Activated CD8-positive, alpha-beta memory T cell treated with anti-CD3 and anti-CD28 coated beads for 1 hour (primary cell): Measurements from ENCODE around the gene DNASE1L3.

Experiments
- DNase-seq, 2 donors: peaks; one replicate each; pipeline ENCODE4 v3.0.0-alpha.2; 2020; ENCODE audit warnings: low read depth in 1 of 2; ENCODE audit errors: extremely low read depth in 1 of 2

The DNASE1L3 gene

GRCh38 chr3:58180099-58180880 lies 30.5 kb downstream of the DNASE1L3 start:
- DNase-seq: no peak

- DNase-seq: no peak
These were observed 31.3 kb downstream of the DNASE1L3 start for GRCh38 chr3:58179235-58180098.

- no peak for DNase-seq
These were observed 32.1 kb downstream of the DNASE1L3 start for GRCh38 chr3:58178528-58179234.

DNA sequence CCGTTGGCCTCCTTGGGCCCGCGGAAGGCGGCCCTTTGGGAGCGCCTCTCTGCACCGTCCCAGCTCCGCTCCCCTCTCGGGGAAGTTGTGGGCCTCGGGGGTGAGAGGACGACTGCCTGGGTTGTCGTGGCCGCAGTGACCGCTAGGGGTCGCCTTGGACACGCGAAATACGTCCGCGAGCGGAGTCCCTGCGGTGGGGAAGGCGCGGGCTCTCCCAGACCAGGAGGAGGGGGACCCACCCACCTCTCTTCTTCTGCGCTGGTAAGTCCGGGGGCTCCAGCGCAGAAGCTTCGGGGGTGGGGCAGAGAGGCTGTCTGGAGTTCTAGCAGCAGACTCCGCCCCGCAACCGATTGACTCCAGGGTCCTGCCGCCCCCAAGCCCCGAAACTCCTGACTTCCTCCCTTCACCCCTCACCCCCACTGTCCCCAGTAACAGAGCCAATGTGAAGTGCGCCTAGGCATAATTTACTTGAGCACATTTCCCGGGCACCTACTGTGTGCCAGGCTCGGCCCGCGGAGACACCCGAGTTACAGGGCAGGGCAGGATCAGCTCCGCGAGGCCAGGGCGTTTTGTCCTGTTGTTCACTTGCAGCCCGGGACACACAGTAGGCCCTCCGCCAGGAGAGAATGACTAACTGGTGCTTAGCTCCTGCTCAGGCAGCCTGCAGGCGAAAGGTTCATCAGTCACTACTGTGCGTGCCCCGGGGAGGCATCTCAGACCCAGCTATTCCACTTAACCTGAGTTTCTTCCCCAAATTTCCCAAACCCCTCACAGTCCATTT lies 32.8 kb downstream of the DNASE1L3 start:
- DNase-seq: peak; percentile 74 to 85

GRCh38 chr3:58176827-58177489 lies 33.8 kb downstream of the DNASE1L3 start:
- no peak for DNase-seq

- DNase-seq: no peak
These were observed 34.6 kb downstream of the DNASE1L3 start for GRCh38 chr3:58176185-58176530.

DNA sequence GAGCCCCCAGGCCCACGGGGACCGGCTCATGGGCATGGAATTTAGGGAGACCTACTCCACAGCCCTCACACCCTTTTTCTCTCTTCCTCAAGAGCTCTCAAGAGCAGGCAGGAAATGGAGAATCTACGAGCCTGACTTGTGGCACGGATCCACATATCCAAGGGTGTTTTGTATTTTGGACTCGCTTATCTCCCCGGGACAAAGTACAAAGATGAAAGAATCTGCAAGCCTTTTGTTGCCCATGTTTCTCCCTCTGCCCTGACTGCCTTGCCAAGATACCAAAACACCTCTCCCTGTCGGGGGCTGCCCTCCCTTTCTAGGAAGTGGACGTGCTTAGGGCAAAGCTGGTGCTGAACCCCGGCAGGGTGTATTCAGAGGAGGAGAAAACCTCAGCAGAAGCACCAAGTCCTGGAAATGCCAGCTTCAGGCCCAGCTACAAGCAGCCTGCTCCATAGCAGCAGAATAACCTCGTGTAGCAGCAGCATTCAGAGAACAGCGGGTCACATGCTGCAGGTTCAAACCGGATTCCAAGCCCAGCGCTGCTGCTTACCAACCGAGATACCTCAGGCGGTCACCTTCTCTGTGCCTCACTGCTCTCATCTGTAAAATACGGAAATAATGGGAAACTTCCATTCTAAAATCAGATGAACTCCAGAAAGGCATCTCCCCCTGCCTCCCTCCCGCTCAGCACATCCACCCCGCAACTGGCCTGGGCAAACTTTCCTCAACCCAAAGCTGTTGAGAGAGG lies 35.2 kb downstream of the DNASE1L3 start:
- DNase-seq: no peak

DNA sequence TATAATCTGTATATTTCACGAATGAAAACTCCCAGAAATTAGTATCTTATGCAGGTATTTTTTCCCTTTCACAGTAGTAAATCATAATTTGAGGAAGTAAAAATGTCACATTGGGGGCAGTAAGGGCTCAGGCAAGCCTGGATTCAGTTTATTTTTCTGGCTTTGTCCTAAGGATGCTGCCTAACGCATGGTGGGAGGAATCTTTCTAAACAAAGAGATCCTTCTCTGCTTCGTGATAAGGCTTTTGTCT lies 35.7 kb downstream of the DNASE1L3 start:
- no peak for DNase-seq

DNA sequence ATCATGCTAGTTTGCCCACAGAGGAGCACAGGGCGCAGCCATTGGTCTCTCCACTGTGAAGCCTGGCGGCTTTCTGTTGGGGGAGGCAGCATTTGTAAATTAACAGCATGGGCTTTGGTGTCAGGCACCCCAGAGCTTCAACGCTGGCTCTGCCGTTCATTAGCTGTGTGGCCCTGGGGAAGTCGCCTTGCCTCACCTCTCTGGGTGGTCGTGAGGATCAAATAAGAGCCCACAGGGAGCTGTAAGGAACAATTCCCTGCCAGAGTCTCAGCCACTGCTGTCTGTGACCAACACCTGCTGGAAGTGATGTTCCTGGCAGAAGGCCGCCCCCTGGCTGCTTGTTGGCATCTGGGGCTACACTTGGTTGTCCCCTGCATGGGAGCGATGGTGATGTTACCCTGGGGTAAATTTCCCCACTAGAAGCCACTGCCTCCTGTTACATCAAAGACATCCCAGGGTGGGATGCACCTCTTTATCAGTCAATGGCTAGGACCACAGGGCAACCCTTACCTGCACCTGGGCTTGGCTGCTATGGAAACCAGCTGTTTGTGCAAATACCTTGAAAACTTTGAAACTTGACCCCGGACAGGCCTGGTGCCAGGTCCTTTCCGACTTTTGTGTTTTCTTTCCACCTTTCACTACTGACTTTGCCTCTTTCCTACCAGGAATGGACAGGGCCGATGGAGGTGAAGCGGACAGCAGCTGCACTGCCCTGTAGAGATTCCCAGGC lies 36.9 kb downstream of the DNASE1L3 start:
- DNase-seq: peak in 1 of 2 donors; percentile 19

GRCh38 chr3:58173029-58173668 lies 37.6 kb downstream of the DNASE1L3 start:
- no peak for DNase-seq

GRCh38 chr3:58171126-58171525 lies 39.6 kb downstream of the DNASE1L3 start:
- no peak for DNase-seq

- DNase-seq: no peak
These were observed 40.4 kb downstream of the DNASE1L3 start for GRCh38 chr3:58170376-58170775.

DNA sequence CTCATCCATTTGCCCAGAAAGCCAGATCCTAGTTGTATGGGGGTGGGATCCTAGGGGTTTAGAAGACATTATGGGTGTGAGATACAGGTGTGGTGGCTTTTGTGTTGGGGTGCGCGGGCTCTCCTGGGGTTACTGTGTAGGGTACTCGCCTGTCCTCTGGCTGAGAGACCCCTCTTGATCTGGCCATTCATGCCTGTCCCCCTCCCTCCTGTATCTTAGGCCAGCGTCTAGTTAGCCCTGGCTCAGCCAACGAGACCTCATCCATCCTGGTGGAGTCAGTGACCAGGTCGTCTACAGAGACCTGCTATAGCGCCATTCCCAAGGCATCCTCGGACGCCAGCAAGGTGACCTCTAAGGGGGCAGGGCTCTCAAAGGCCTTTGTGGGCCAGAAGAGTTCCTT lies 41.4 kb downstream of the DNASE1L3 start:
- no peak for DNase-seq

GRCh38 chr3:58168498-58168897 lies 42.3 kb downstream of the DNASE1L3 start:
- DNase-seq: no peak

DNA sequence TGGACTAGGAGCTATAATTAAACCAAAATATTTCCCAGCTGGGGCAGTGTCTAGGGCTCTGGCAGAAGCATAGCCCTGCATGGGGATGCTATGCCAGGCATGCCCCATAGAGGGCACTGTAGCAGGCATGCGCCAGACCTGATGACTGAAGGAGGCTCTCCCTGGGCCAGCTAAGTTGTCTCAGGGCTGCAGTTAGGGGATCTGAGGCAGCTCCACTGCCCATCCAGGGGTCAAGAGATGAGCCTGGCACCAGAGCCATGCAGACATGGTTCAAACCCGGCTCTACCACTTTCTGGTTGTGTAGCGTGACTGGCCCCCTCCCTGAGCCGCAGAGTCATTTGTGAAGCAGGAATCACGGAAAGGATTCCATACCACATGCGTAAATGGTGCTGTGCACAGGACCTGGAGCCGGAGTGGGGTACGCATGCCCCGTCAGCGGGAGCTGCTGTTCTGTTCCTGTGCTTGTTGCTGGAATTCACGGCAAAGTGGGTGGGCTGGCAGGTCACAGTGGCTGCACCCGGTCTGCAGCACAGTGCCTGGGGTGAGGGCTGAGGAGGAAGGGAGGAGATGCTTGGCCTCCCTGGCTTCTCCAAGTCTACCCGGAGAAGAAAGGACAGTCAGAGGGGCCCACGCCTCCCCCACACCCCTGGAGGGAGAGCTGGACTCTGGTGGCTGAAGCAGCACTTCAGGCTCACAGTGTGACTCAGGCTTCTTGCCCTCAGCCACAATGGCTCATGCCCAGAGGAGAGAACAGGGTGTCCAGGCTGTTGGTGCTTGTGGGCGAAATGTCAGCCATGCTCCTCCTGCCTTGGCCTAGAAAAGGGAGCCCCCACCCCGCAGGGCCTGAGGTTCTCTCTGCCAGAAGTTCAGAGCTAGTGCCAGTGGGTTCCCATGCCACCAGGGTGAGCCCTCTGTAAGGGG lies 43.1 kb downstream of the DNASE1L3 start:
- peak in 1 of 2 donors; percentile 27 for DNase-seq

- DNase-seq: no peak
These were observed 45.6 kb downstream of the DNASE1L3 start for GRCh38 chr3:58164906-58165821.
